IMR-90 (cell line): ENCODE results near the gene LGALS1. TPM values are rescaled to one million over a fixed set of nuclear protein-coding genes. Genes with fewer than 3 reads are reported as not detected.

Source experiments
- ATAC-seq: fragments of 200-7000 bp; cut with Tn5 transposase; 2 replicates; pipeline ENCODE4 v1.9.1; 2020; ENCODE audit warnings: low read depth, mild to moderate bottlenecking, moderate library complexity
- BruUV-seq: library from RNA; stranded (reverse); fragments of 400-500 nt; replicated peaks from 2 replicates; lab custom pipeline; 2021; lab: Mats Ljungman, UMichigan
- CTCF ChIA-PET: fragments of 300-600 bp; formaldehyde crosslinking; extraction: SDS; loops from one replicate; lab custom pipeline; 2021; ENCODE audit warnings: antibody characterized with exemption; lab: Yijun Ruan, JAX
- POLR2A ChIA-PET: fragments of 300-600 bp; sonication (Branson Sonifier 250); formaldehyde crosslinking; loops from one replicate; lab custom pipeline; 2022; ENCODE audit warnings: antibody characterized with exemption; ENCODE audit not compliant: unreplicated experiment; lab: Charles Lee
- DNase-seq: peaks from one replicate; pipeline ENCODE4 v3.0.0; 2013
- H2AFZ ChIP-seq: replicated peaks from 2 replicates; pipeline ENCODE3; 2013; ENCODE audit warnings: low read length, mild to moderate bottlenecking; ENCODE audit not compliant: poor library complexity
- H2AK5ac ChIP-seq: 2 replicates; pipeline ENCODE4 v1.6.1; 2013; ENCODE audit warnings: low read depth, low read length, inconsistent platforms
- H2AK9ac ChIP-seq: replicated peaks from 2 replicates; pipeline ENCODE3; 2013; ENCODE audit warnings: mild to moderate bottlenecking, low read depth, low read length, moderate library complexity; ENCODE audit not compliant: poor library complexity
- H2BK120ac ChIP-seq: 2 replicates; pipeline ENCODE4 v1.6.1; 2013; ENCODE audit warnings: low read depth, low read length, inconsistent platforms
- H2BK15ac ChIP-seq: 3 replicates; pipeline ENCODE4 v1.6.1; 2013; ENCODE audit warnings: low read depth, low read length, inconsistent platforms
- H2BK20ac ChIP-seq: 2 replicates; pipeline ENCODE4 v1.6.1; 2013; ENCODE audit warnings: low read depth, mild to moderate bottlenecking, inconsistent platforms, low read length, moderate library complexity
- H2BK5ac ChIP-seq: 2 replicates; pipeline ENCODE4 v1.6.1; 2013; ENCODE audit warnings: mild to moderate bottlenecking, low read depth, low read length, inconsistent platforms; ENCODE audit not compliant: poor library complexity, severe bottlenecking
- H3K14ac ChIP-seq: replicated peaks from 2 replicates; pipeline ENCODE4 v1.6.1; 2013; ENCODE audit warnings: low read depth, low read length, inconsistent platforms
- H3K18ac ChIP-seq: 2 replicates; pipeline ENCODE4 v1.6.1; 2013; ENCODE audit warnings: low read depth, low read length, control low read depth
- H3K23ac ChIP-seq: 2 replicates; pipeline ENCODE4 v1.6.1; 2013; ENCODE audit warnings: low read depth, low read length, inconsistent platforms
- H3K27ac ChIP-seq: 2 replicates; pipeline ENCODE4 v1.5.1; 2013; ENCODE audit warnings: mild to moderate bottlenecking, control low read depth, low read length; ENCODE audit not compliant: insufficient read depth
- H3K27me3 ChIP-seq: 2 replicates; pipeline ENCODE4 v1.6.1; 2013; ENCODE audit warnings: low read length; ENCODE audit not compliant: control insufficient read depth, insufficient read depth
- H3K36me3 ChIP-seq: 2 replicates; pipeline ENCODE4 v1.6.1; 2013; ENCODE audit warnings: low read length, mixed read lengths; ENCODE audit not compliant: control insufficient read depth, insufficient read depth
- H3K4ac ChIP-seq: 2 replicates; pipeline ENCODE4 v1.6.1; 2013; ENCODE audit warnings: low read depth, low read length, inconsistent platforms
- H3K4me1 ChIP-seq: 2 replicates; pipeline ENCODE4 v1.6.1; 2013; ENCODE audit warnings: low read length, mixed read lengths; ENCODE audit not compliant: control insufficient read depth, insufficient read depth
- H3K4me2 ChIP-seq: 2 replicates; pipeline ENCODE4 v1.6.1; 2013; ENCODE audit warnings: low read depth, mild to moderate bottlenecking, control low read depth, low read length, moderate library complexity
- H3K4me3 ChIP-seq: 2 replicates; pipeline ENCODE4 v1.5.1; 2013; ENCODE audit warnings: low read depth, mild to moderate bottlenecking, control low read depth, low read length, moderate library complexity; ENCODE audit not compliant: insufficient read depth
- H3K56ac ChIP-seq: 2 replicates; pipeline ENCODE4 v1.6.1; 2013; ENCODE audit warnings: low read length, inconsistent platforms; ENCODE audit not compliant: insufficient read depth; ENCODE audit errors: extremely low read depth
- H3K79me1 ChIP-seq, 2 experiments: 2 replicates each; pipeline ENCODE4 v1.6.1; 2013; ENCODE audit warnings: low read length in 2 of 2, inconsistent platforms in 1 of 2, low read depth in 1 of 2
- H3K9ac ChIP-seq: 2 replicates; pipeline ENCODE4 v1.6.1; 2013; ENCODE audit warnings: low read depth, low read length, control low read depth
- H3K9me1 ChIP-seq: 2 replicates; pipeline ENCODE4 v1.6.1; 2013; ENCODE audit warnings: low read length, inconsistent platforms; ENCODE audit not compliant: insufficient read depth
- H3K9me3 ChIP-seq: 2 replicates; pipeline ENCODE4 v1.6.1; 2013; ENCODE audit warnings: low read length; ENCODE audit not compliant: control insufficient read depth, insufficient read depth
- H4K20me1 ChIP-seq: 2 replicates; pipeline ENCODE4 v1.6.1; 2013; ENCODE audit warnings: low read length, inconsistent platforms; ENCODE audit not compliant: insufficient read depth
- H4K5ac ChIP-seq: 2 replicates; pipeline ENCODE4 v1.6.1; 2013; ENCODE audit warnings: mild to moderate bottlenecking, low read depth, low read length, control low read depth
- H4K8ac ChIP-seq, 2 experiments: 2 replicates each; pipeline ENCODE4 v1.6.1; 2013; ENCODE audit warnings: low read depth in 2 of 2, low read length in 2 of 2, control low read depth in 1 of 2, inconsistent platforms in 1 of 2
- H4K91ac ChIP-seq: 2 replicates; pipeline ENCODE4 v1.6.1; 2013; ENCODE audit warnings: low read depth, low read length, inconsistent platforms; ENCODE audit not compliant: insufficient read depth
- MAZ ChIP-seq: IDR thresholded peaks from 2 replicates; pipeline ENCODE4 v1.6.1; 2012; ENCODE audit warnings: low read depth, mild to moderate bottlenecking, low read length, improper control_type of control experiment, moderate library complexity, borderline replicate concordance
- NFE2L2 ChIP-seq: fragments of 150-350 bp; IDR thresholded peaks from 2 replicates; pipeline ENCODE4 v1.6.1; 2016; ENCODE audit warnings: low read depth, mild to moderate bottlenecking, low read length
- RCOR1 ChIP-seq: IDR thresholded peaks from 2 replicates; pipeline ENCODE4 v1.6.1; 2012; ENCODE audit warnings: mild to moderate bottlenecking, low read length, improper control_type of control experiment; ENCODE audit not compliant: insufficient replicate concordance
- WGBS, 2 experiments: methylation state at CpG; one replicate each; pipeline versions ENCODE4 v1.1.5 to v1.1.7; 2013; ENCODE audit warnings: missing lambda C conversion rate in 2 of 2; ENCODE audit not compliant: insufficient read length in 1 of 2; ENCODE audit errors: extremely low coverage in 2 of 2; 5-methylcytosine and 5-hydroxymethylcytosine counted together
- dilution Hi-C: fragments of 300-500 bp; cut with HindIII; formaldehyde crosslinking; loops from one replicate; pipeline ENCODE4 v1.14.3; 2018; ENCODE audit warnings: low sequenced_read_pairs; ENCODE audit not compliant: unreplicated experiment
- in situ Hi-C: fragments of 300-500 bp; cut with MboI; formaldehyde crosslinking; loops from 3 replicates; pipeline ENCODE4 v1.14.3; 2019; ENCODE audit warnings: low sequenced_read_pairs, inconsistent platforms, mixed read lengths
- intact Hi-C: fragments of 100-400 bp; cut with micrococcal nuclease; formaldehyde crosslinking; loops from 2 replicates; pipeline ENCODE4 v1.10.0; 2022
- polyA plus RNA-seq, 3 experiments: library from polyadenylated mRNA; depleted of rRNA; stranded (reverse); fragments of >200 nt; gene quantifications; 2 replicates each; pipeline ENCODE4 v1.2.3, GENCODE V29; 2012; ENCODE audit warnings: low replicate concordance in 1 of 3
- total RNA-seq: library from RNA; depleted of rRNA; stranded (reverse); fragments of >200 nt; gene quantifications from 2 replicates; pipeline ENCODE4 v1.2.3, GENCODE V29; 2012

LGALS1 gene
- total and polyA plus RNA-seq, 2 of the 4 experiments (the other 2 are of a cell fraction): 11,896 to 15,383 TPM

DNA sequence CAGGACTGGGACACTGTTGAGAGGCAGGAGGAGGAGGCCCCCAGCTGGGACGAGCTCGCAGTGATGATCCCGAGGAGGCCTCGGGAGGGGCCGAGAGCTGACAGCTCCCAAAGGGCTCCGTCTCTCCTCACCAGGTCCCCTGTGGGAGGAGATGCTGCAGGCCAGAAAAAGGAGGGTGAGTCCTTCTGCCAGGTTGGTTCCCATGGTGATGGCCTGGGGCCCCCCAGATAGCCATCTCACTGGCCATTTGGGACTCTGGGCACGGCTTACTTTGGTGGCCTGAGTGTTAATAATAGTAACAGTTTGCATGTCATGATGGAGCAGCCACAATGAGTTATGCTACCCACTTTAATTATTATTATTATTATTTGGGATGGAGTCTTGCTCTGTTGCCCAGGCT is 40.3 kb downstream of the LGALS1 start:
- Histone ChIP-seq H2AK5ac (no peak overlapping the region), H3K9ac (no peak overlapping the region), H2BK5ac (no peak overlapping the region), H2BK20ac (no peak overlapping the region), H4K8ac (no peak overlapping the region), H2AFZ (no peak overlapping the region), H3K79me1 (no peaks in the 10 kb centered on the region), H3K36me3 (no peaks in the 10 kb centered on the region), H4K20me1 (no peaks in the 10 kb centered on the region), H2BK120ac (no peak overlapping the region), H3K23ac (no peak overlapping the region), H2AK9ac (no peak overlapping the region), H3K4ac (no peak overlapping the region), H2BK15ac (no peak overlapping the region), H3K4me1 (no peaks in the 10 kb centered on the region), H3K27ac (no peak overlapping the region), H3K27me3 (no peaks in the 10 kb centered on the region), H3K9me3 (no peaks in the 10 kb centered on the region), H4K91ac (no peak overlapping the region), H3K14ac (no peak overlapping the region), H3K4me2 (no peak overlapping the region), H3K18ac (no peak overlapping the region), H3K9me1 (no peaks in the 10 kb centered on the region), H4K5ac (no peak overlapping the region), H3K4me3 (no peak overlapping the region), H3K56ac (no peak overlapping the region)
- no TSS peak for BruUV-seq
- no CpG with 5 or more reads among the region's 7 CpGs for WGBS, 2 experiments
- DNase-seq (no peak), ATAC-seq (no peak)
- intact Hi-C loops (no loop called here), dilution Hi-C loops (no loop called here), in situ Hi-C loops (no loop called here)
- ChIA-PET CTCF (no interaction called here), POLR2A (no interaction called here)
- TF ChIP-seq RCOR1 (no peak), MAZ (no peak), NFE2L2 (no peak)
